ENCODE data around the gene TEDC2. TPM values are rescaled to one million over a fixed set of nuclear protein-coding genes. Genes with fewer than 3 reads are reported as not detected.

Gene TEDC2
- total RNA-seq, 1 donor from 2014 or later = 9.1 TPM

GRCh38 chr16:2452650-2453049 lies 7.3 kb upstream of the TEDC2 start:
- no peak for TF ChIP-seq CTCF (IDR thresholded peaks at IDR 0.05; ENCODE audit: unreplicated experiment)
- no peaks in the 10 kb centered on the region for H3K4me1 Mint-ChIP-seq (ENCODE audit: unreplicated experiment)
- H3K27me3 Mint-ChIP-seq (ENCODE audit: unreplicated experiment) = peaks cover 17% of the 10 kb centered on the region
- no peaks in the 10 kb centered on the region for H3K9me3 Mint-ChIP-seq (ENCODE audit: unreplicated experiment)
- H3K36me3 Mint-ChIP-seq (ENCODE audit: low read depth, unreplicated experiment) = peaks cover 35% of the 10 kb centered on the region
- no peak overlapping the region for H3K27ac Mint-ChIP-seq (ENCODE audit: unreplicated experiment)
- peak overlapping the region; percentile 65 for H3K4me3 Mint-ChIP-seq (ENCODE audit: unreplicated experiment)
- DNase-seq (ENCODE audit: low spot score) = no peak

GRCh38 chr16:2455081-2455845 lies 4.6 kb upstream of the TEDC2 start:
- H3K27ac Mint-ChIP-seq (ENCODE audit: unreplicated experiment) = no peak overlapping the region
- H3K36me3 Mint-ChIP-seq (ENCODE audit: low read depth, unreplicated experiment) = peaks cover 24% of the 10 kb centered on the region
- H3K4me3 Mint-ChIP-seq (ENCODE audit: unreplicated experiment) = no peak overlapping the region
- H3K9me3 Mint-ChIP-seq (ENCODE audit: unreplicated experiment) = no peaks in the 10 kb centered on the region
- H3K4me1 Mint-ChIP-seq (ENCODE audit: unreplicated experiment) = peaks cover 3% of the 10 kb centered on the region
- H3K27me3 Mint-ChIP-seq (ENCODE audit: unreplicated experiment) = peaks cover 31% of the 10 kb centered on the region
- no peak for DNase-seq (ENCODE audit: low spot score)
- no peak for TF ChIP-seq CTCF (IDR thresholded peaks at IDR 0.05; ENCODE audit: unreplicated experiment)

GRCh38 chr16:2456551-2457153 lies 3.3 kb upstream of the TEDC2 start:
- peaks cover 34% of the 10 kb centered on the region for H3K27me3 Mint-ChIP-seq (ENCODE audit: unreplicated experiment)
- no peak for DNase-seq (ENCODE audit: low spot score)
- H3K4me1 Mint-ChIP-seq (ENCODE audit: unreplicated experiment) = peaks cover 3% of the 10 kb centered on the region
- peaks cover 24% of the 10 kb centered on the region for H3K36me3 Mint-ChIP-seq (ENCODE audit: low read depth, unreplicated experiment)
- H3K4me3 Mint-ChIP-seq (ENCODE audit: unreplicated experiment) = no peak overlapping the region
- no peaks in the 10 kb centered on the region for H3K9me3 Mint-ChIP-seq (ENCODE audit: unreplicated experiment)
- no peak for TF ChIP-seq CTCF (IDR thresholded peaks at IDR 0.05; ENCODE audit: unreplicated experiment)
- H3K27ac Mint-ChIP-seq (ENCODE audit: unreplicated experiment) = no peak overlapping the region

- TF ChIP-seq CTCF (IDR thresholded peaks at IDR 0.05; ENCODE audit: unreplicated experiment) = no peak
- peaks cover 22% of the 10 kb centered on the region for H3K36me3 Mint-ChIP-seq (ENCODE audit: low read depth, unreplicated experiment)
- DNase-seq (ENCODE audit: low spot score) = no peak
- H3K27ac Mint-ChIP-seq (ENCODE audit: unreplicated experiment) = no peak overlapping the region
- H3K27me3 Mint-ChIP-seq (ENCODE audit: unreplicated experiment) = peaks cover 34% of the 10 kb centered on the region
- H3K4me1 Mint-ChIP-seq (ENCODE audit: unreplicated experiment) = peaks cover 3% of the 10 kb centered on the region
- H3K4me3 Mint-ChIP-seq (ENCODE audit: unreplicated experiment) = no peak overlapping the region
- H3K9me3 Mint-ChIP-seq (ENCODE audit: unreplicated experiment) = no peaks in the 10 kb centered on the region
Measured at GRCh38 chr16:2457267-2457666, 2.6 kb upstream of the TEDC2 start.

- H3K4me1 Mint-ChIP-seq (ENCODE audit: unreplicated experiment) = peaks cover 3% of the 10 kb centered on the region
- H3K27ac Mint-ChIP-seq (ENCODE audit: unreplicated experiment) = peak overlapping the region; percentile 78
- TF ChIP-seq CTCF (IDR thresholded peaks at IDR 0.05; ENCODE audit: unreplicated experiment) = no peak
- H3K9me3 Mint-ChIP-seq (ENCODE audit: unreplicated experiment) = no peaks in the 10 kb centered on the region
- peak overlapping the region; percentile 74 for H3K4me3 Mint-ChIP-seq (ENCODE audit: unreplicated experiment)
- peaks cover 29% of the 10 kb centered on the region for H3K27me3 Mint-ChIP-seq (ENCODE audit: unreplicated experiment)
- peaks cover 16% of the 10 kb centered on the region for H3K36me3 Mint-ChIP-seq (ENCODE audit: low read depth, unreplicated experiment)
- DNase-seq (ENCODE audit: low spot score) = no peak
Measured at GRCh38 chr16:2457946-2458345, 2.0 kb upstream of the TEDC2 start.

All from endothelial cell (in vitro differentiated cells).